Naive thymus-derived CD4-positive, alpha-beta T cell (primary cell): ENCODE results near the gene NUDT14. TPM values are rescaled to one million over a fixed set of nuclear protein-coding genes. Genes with fewer than 3 reads are reported as not detected.

Experiments
- ATAC-seq: fragments of 150-1000 bp; cut with Tn5 transposase; 2 replicates; pipeline ENCODE4 v1.10.0; 2021; ENCODE audit warnings: mild to moderate bottlenecking, moderate library complexity
- CTCF ChIA-PET: fragments of 350-600 bp; sonication (Branson Sonifier 250); formaldehyde crosslinking; loops from one replicate; lab custom pipeline; 2021; ENCODE audit warnings: antibody characterized with exemption; lab: Charles Lee
- POLR2A ChIA-PET: fragments of 350-600 bp; sonication (Branson Sonifier 250); formaldehyde crosslinking; loops from one replicate; lab custom pipeline; 2021; ENCODE audit warnings: antibody characterized with exemption, inconsistent platforms; lab: Charles Lee
- DNase-seq, 9 donors: peaks; one replicate each; pipeline versions ENCODE4 v3.0.0 to v3.0.0-alpha.2; 2020 to 2022; ENCODE audit warnings: mixed read lengths in 1 of 9
- H3K27ac ChIP-seq: one replicate; pipeline ENCODE4 v1.7.0; 2013; ENCODE audit warnings: mild to moderate bottlenecking, low read depth, low read length, moderate library complexity
- H3K27me3 ChIP-seq, 2 donors: one replicate each; pipeline ENCODE4 v1.7.0; 2013; ENCODE audit warnings: low read length in 2 of 2, mild to moderate bottlenecking in 2 of 2, moderate library complexity in 2 of 2; ENCODE audit not compliant: control insufficient read depth in 2 of 2, insufficient read depth in 2 of 2
- H3K36me3 ChIP-seq, 3 experiments: 1 replicate in 2 of 3; 2 replicates in 1 of 3; pipeline ENCODE4 v1.7.0; 2013; ENCODE audit warnings: low read length in 3 of 3, mild to moderate bottlenecking in 3 of 3, moderate library complexity in 1 of 3; ENCODE audit not compliant: insufficient read depth in 3 of 3, control insufficient read depth in 2 of 3
- H3K4me1 ChIP-seq, 2 donors: one replicate each; pipeline ENCODE4 v1.7.0; 2013; ENCODE audit warnings: low read length in 2 of 2, mild to moderate bottlenecking in 2 of 2, moderate library complexity in 1 of 2; ENCODE audit not compliant: control insufficient read depth in 2 of 2, insufficient read depth in 2 of 2
- H3K4me3 ChIP-seq: 2 replicates; pipeline ENCODE4 v1.7.0; 2013; ENCODE audit warnings: mild to moderate bottlenecking, low read length
- H3K9me3 ChIP-seq, 3 experiments: 1 replicate in 2 of 3; 2 replicates in 1 of 3; pipeline ENCODE4 v1.7.0; 2013; ENCODE audit warnings: low read length in 3 of 3; ENCODE audit not compliant: control insufficient read depth in 2 of 3
- H3K27ac Mint-ChIP-seq, 9 donors: one replicate each; pipeline ENCODE4 v1.8.0; 2020 to 2022; ENCODE audit warnings: mixed read lengths in 9 of 9, mild to moderate bottlenecking in 8 of 9, moderate library complexity in 5 of 9, inconsistent platforms in 2 of 9
- H3K27me3 Mint-ChIP-seq, 5 donors: one replicate each; pipeline ENCODE4 v1.8.0; 2021 to 2022; ENCODE audit warnings: mixed read lengths in 5 of 5, mild to moderate bottlenecking in 1 of 5
- H3K36me3 Mint-ChIP-seq, 5 donors: one replicate each; pipeline ENCODE4 v1.8.0; 2020 to 2022; ENCODE audit warnings: mixed read lengths in 5 of 5, mild to moderate bottlenecking in 3 of 5, inconsistent platforms in 1 of 5
- H3K4me1 Mint-ChIP-seq, 7 donors: one replicate each; pipeline ENCODE4 v1.8.0; 2020 to 2022; ENCODE audit warnings: mixed read lengths in 7 of 7, mild to moderate bottlenecking in 3 of 7, inconsistent platforms in 1 of 7
- H3K4me3 Mint-ChIP-seq, 10 donors: one replicate each; pipeline ENCODE4 v1.8.0; 2020 to 2022; ENCODE audit warnings: mild to moderate bottlenecking in 10 of 10, mixed read lengths in 10 of 10, moderate library complexity in 6 of 10, inconsistent platforms in 2 of 10
- H3K9me3 Mint-ChIP-seq, 11 donors: one replicate each; pipeline ENCODE4 v1.8.0; 2020 to 2022; ENCODE audit warnings: mixed read lengths in 11 of 11, mild to moderate bottlenecking in 4 of 11, inconsistent platforms in 1 of 11, moderate library complexity in 1 of 11
- intact Hi-C, 2 donors: fragments of 100-400 bp; cut with micrococcal nuclease; formaldehyde crosslinking; loops; one replicate each; pipeline ENCODE4 v1.15.1; 2023
- polyA plus RNA-seq, 2 donors: library from polyadenylated mRNA; unstranded; fragments of 300-500 nt; fragmentation: Illumina TruSeq; gene quantifications; one replicate each; pipeline ENCODE4 v1.2.3, GENCODE V29; 2021
- total RNA-seq, 6 experiments: library from RNA in 5 of 6; stranded (reverse) in 5 of 6; gene quantifications; 1 replicate in 5 of 6; 2 replicates in 1 of 6; pipeline ENCODE4 v1.2.3 and lab custom pipeline; 2021 to 2026

Gene NUDT14
- total and polyA plus RNA-seq, 7 experiments from 2014 or later = 17.3 to 29.6 (median 20.1) TPM

GRCh38 chr14:105159344-105159743 is 21.8 kb downstream of the NUDT14 start:
- no peak for ATAC-seq
- Histone ChIP-seq H3K27me3 (no peaks in the 10 kb centered on the region), H3K36me3 (no peaks in the 10 kb centered on the region), H3K27ac (no peak overlapping the region), H3K9me3 (no peaks in the 10 kb centered on the region), H3K4me1 (no peaks in the 10 kb centered on the region), H3K4me3 (no peak overlapping the region)
- no peak for DNase-seq
- no peaks in the 10 kb centered on the region for H3K4me1 Mint-ChIP-seq
- no peaks in the 10 kb centered on the region for H3K9me3 Mint-ChIP-seq
- H3K36me3 Mint-ChIP-seq = no peaks in the 10 kb centered on the region
- no peak overlapping the region for H3K27ac Mint-ChIP-seq
- no peaks in the 10 kb centered on the region for H3K27me3 Mint-ChIP-seq
- CTCF ChIA-PET = interaction anchor here (0.6 to 0.7 kb wide), 2 partner anchors 15 to 193 kb away, joined by 5 read pairs; no protein-coding TSS in a partner anchor
- H3K4me3 Mint-ChIP-seq = no peak overlapping the region
- intact Hi-C loops = no loop called here
- POLR2A ChIA-PET = no interaction called here

DNA sequence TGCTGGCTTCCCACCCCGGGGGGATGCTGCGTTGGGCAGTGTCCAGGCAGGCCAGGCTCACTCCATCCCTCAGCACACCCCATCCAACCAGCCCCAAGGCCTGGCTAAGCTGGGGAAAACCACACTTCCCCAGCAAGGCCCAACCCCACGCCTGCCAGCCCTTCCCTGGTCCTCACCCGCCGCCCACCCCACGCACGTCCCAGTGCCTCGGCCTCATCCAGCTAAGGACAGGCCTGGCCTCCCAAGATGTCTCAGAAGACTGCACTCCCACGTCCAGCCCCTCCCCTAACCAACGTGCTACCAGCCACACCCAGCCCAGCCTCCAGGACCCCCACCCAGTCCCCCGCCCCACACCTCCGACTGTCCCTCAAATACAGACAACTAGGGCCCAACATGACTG is 22.3 kb downstream of the NUDT14 start:
- H3K4me3 Mint-ChIP-seq = no peak overlapping the region
- POLR2A ChIA-PET = no interaction called here
- CTCF ChIA-PET = interaction anchor here (0.6 to 0.7 kb wide), 2 partner anchors 16 to 193 kb away, joined by 5 read pairs; no protein-coding TSS in a partner anchor
- Histone ChIP-seq H3K27ac (no peak overlapping the region), H3K4me1 (no peaks in the 10 kb centered on the region), H3K36me3 (no peaks in the 10 kb centered on the region), H3K27me3 (no peaks in the 10 kb centered on the region), H3K4me3 (no peak overlapping the region), H3K9me3 (no peaks in the 10 kb centered on the region)
- no peak for ATAC-seq
- intact Hi-C loops = no loop called here
- no peaks in the 10 kb centered on the region for H3K4me1 Mint-ChIP-seq
- no peaks in the 10 kb centered on the region for H3K9me3 Mint-ChIP-seq
- H3K36me3 Mint-ChIP-seq = no peaks in the 10 kb centered on the region
- no peak overlapping the region for H3K27ac Mint-ChIP-seq
- no peaks in the 10 kb centered on the region for H3K27me3 Mint-ChIP-seq
- DNase-seq = no peak

DNA sequence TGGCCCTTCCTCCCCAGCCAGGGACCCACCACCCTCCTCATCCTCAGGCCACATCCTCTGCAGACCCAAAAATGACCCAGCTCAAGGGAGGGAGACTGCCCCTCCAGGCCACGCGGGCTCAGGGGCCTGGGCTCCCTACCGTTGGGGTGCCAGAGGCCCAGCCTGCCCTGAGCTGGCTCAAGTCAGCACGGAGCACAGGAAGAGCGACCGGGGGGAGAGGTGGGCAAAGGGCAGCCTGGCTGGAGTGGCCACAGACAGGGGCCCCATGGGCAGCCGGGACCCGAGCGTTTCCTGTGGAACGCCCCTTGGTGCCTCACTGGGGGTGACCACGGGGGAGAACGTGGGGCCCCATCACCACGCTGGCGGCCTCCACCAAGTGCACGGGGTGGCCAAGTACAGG is 23.2 kb downstream of the NUDT14 start:
- intact Hi-C loops = no loop called here
- DNase-seq (no peak), ATAC-seq (no peak)
- Histone ChIP-seq H3K36me3 (no peaks in the 10 kb centered on the region), H3K4me3 (no peak overlapping the region), H3K4me1 (no peaks in the 10 kb centered on the region), H3K9me3 (no peaks in the 10 kb centered on the region), H3K27ac (no peak overlapping the region), H3K27me3 (no peaks in the 10 kb centered on the region)
- Mint-ChIP-seq H3K4me1 (no peaks in the 10 kb centered on the region), H3K4me3 (no peak overlapping the region), H3K9me3 (no peaks in the 10 kb centered on the region), H3K36me3 (no peaks in the 10 kb centered on the region), H3K27ac (no peak overlapping the region), H3K27me3 (no peaks in the 10 kb centered on the region)
- ChIA-PET POLR2A (no interaction called here), CTCF (no interaction called here)

GRCh38 chr14:105156414-105157375 is 24.4 kb downstream of the NUDT14 start:
- Mint-ChIP-seq H3K4me1 (no peaks in the 10 kb centered on the region), H3K4me3 (no peak overlapping the region), H3K27me3 (no peaks in the 10 kb centered on the region), H3K36me3 (no peaks in the 10 kb centered on the region), H3K27ac (no peak overlapping the region), H3K9me3 (no peaks in the 10 kb centered on the region)
- DNase-seq (no peak), ATAC-seq (no peak)
- H3K27ac ChIP-seq = no peak overlapping the region
- ChIA-PET POLR2A (no interaction called here), CTCF (no interaction called here)
- no peaks in the 10 kb centered on the region for H3K27me3 ChIP-seq
- no peak overlapping the region for H3K4me3 ChIP-seq
- no peaks in the 10 kb centered on the region for H3K4me1 ChIP-seq
- H3K9me3 ChIP-seq = no peaks in the 10 kb centered on the region
- intact Hi-C loops = no loop called here
- no peaks in the 10 kb centered on the region for H3K36me3 ChIP-seq

DNA sequence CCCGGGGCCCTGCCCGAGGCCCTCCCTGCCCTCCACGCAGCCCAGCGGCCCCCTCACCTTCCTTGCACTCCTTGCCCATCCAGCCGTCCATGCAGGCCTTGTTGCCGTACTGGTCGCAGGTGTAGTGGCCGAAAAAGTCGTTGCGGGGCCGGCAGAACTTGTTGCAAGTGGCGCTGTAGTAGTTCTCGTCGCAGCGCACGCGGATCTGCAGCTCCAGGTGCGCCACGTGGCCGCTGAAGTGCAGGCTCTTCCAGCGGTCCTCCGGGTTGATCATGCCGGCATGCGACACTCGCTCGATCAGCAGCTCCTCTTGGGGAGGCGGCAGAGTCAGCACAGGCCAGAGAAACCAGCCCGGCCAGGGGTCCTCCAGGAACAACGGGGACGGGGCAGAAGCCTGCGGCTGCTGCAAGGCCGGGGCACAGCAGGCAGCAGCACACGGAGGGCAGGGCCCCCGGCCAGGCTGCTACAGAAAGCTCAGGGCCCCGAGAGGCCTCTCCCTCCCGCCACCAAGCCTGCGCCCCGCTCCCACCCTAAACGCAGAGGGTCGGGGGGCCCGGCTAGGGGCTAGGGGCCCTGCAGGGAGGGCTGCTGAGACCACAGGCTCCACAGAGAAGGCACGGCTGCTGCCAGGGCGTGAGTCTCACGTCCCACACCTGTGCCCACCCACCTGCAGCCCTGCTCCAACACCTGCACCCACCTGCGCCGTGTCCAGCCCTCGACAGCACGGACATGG is 25.3 kb downstream of the NUDT14 start:
- H3K4me1 ChIP-seq = no peaks in the 10 kb centered on the region
- intact Hi-C loops = no loop called here
- ChIA-PET CTCF (no interaction called here), POLR2A (no interaction called here)
- H3K27me3 ChIP-seq = no peaks in the 10 kb centered on the region
- H3K27ac Mint-ChIP-seq = no peak overlapping the region
- H3K27me3 Mint-ChIP-seq = no peaks in the 10 kb centered on the region
- ATAC-seq (no peak), DNase-seq (peak in 1 of 9 donors; percentile 6)
- no peaks in the 10 kb centered on the region for H3K9me3 ChIP-seq
- no peaks in the 10 kb centered on the region for H3K36me3 ChIP-seq
- H3K4me3 ChIP-seq = no peak overlapping the region
- H3K27ac ChIP-seq = no peak overlapping the region
- H3K36me3 Mint-ChIP-seq = no peaks in the 10 kb centered on the region
- H3K9me3 Mint-ChIP-seq = no peaks in the 10 kb centered on the region
- H3K4me3 Mint-ChIP-seq = no peak overlapping the region
- no peaks in the 10 kb centered on the region for H3K4me1 Mint-ChIP-seq

DNA sequence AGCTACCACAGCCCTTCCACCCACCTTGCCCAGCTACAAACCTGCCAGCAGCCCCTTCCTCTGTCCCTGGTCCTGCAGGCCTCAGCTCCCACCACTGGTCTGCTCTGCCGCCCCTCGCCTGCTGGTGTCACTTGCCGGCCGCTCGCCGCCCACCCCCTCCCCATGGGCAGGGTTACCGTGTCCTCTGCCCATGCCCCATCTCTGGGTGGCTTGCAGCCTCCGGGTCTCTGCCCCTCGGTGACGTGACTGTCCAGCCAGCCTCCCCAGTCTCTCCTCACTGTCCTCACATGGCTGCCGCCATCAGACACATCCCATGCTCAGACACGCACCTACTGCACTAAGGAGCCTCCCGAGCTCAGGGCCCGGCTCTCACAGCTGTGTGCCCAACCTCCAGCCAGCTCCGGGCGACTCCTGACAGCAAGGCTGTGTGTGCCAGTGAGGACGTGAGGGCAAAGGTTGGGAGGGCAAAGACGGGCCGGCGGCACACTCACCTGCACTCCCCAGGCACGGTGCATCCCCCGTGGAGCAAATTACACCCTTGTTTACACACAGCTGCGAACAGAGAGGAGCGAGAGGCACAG is 26.0 kb downstream of the NUDT14 start:
- Mint-ChIP-seq H3K4me3 (no peak overlapping the region), H3K27ac (no peak overlapping the region), H3K27me3 (no peaks in the 10 kb centered on the region), H3K4me1 (no peaks in the 10 kb centered on the region), H3K9me3 (no peaks in the 10 kb centered on the region), H3K36me3 (no peaks in the 10 kb centered on the region)
- Histone ChIP-seq H3K36me3 (no peaks in the 10 kb centered on the region), H3K27ac (no peak overlapping the region), H3K4me1 (no peaks in the 10 kb centered on the region), H3K9me3 (no peaks in the 10 kb centered on the region), H3K27me3 (no peaks in the 10 kb centered on the region), H3K4me3 (no peak overlapping the region)
- ChIA-PET CTCF (no interaction called here), POLR2A (no interaction called here)
- ATAC-seq (no peak), DNase-seq (peak in 1 of 9 donors; percentile 6)
- intact Hi-C loops = no loop called here
